Thyroid gland (tissue), 4 donors: ENCODE results near the gene TLE4. TPM values are rescaled to one million over a fixed set of nuclear protein-coding genes. Genes with fewer than 3 reads are reported as not detected.

Experiments
- DNase-seq, 2 donors: peaks; one replicate each; pipeline ENCODE4 v3.0.0-alpha.2; 2019
- H3K27ac ChIP-seq, 3 donors: fragments of 200-600 bp; sonication (generic); 1 replicate in 2 of 3; 2 replicates in 1 of 3; pipeline ENCODE4 v1.5.1; 2016 to 2019; ENCODE audit warnings: mild to moderate bottlenecking in 1 of 3, moderate library complexity in 1 of 3
- H3K27me3 ChIP-seq: fragments of 200-600 bp; sonication (generic); one replicate; pipeline ENCODE4 v1.5.1; 2019
- H3K36me3 ChIP-seq, 2 donors: fragments of 200-600 bp; sonication (generic); one replicate each; pipeline ENCODE4 v1.5.1; 2016 to 2019
- H3K4me1 ChIP-seq, 2 donors: fragments of 200-600 bp; sonication (generic); one replicate each; pipeline ENCODE4 v1.5.1; 2017 to 2019
- H3K4me3 ChIP-seq, 3 donors: fragments of 200-600 bp; sonication (generic); replicated peaks in 1 of 3; 1 replicate in 2 of 3; 2 replicates in 1 of 3; pipeline ENCODE4 v1.5.1; 2016; ENCODE audit warnings: mild to moderate bottlenecking in 1 of 3
- H3K9me3 ChIP-seq: fragments of 200-600 bp; sonication (generic); one replicate; pipeline ENCODE4 v1.5.1; 2017
- CTCF ChIP-seq, 6 experiments: fragments of 200-600 bp in 3 of 6; fragments of 450-650 bp in 3 of 6; sonication (generic) in 3 of 6; IDR thresholded peaks; one replicate each; pipeline ENCODE4 v1.5.1; 2016 to 2019; ENCODE audit warnings: antibody characterized with exemption in 6 of 6, mild to moderate bottlenecking in 2 of 6, inconsistent platforms in 1 of 6, moderate library complexity in 1 of 6
- POLR2A ChIP-seq, 2 donors: fragments of 450-650 bp; IDR thresholded peaks; one replicate each; pipeline ENCODE4 v1.6.1; 2017; ENCODE audit warnings: antibody characterized with exemption in 2 of 2, mild to moderate bottlenecking in 2 of 2, moderate library complexity in 1 of 2
- WGBS, 2 donors: methylation state at CpG; one replicate each; pipeline ENCODE4 v1.1.5; 2017; 5-methylcytosine and 5-hydroxymethylcytosine counted together
- intact Hi-C: fragments of 100-400 bp; cut with DNase I; formaldehyde crosslinking; loops from one replicate; pipeline ENCODE4 v1.15.1; 2023
- total RNA-seq, 4 donors: library from RNA; depleted of rRNA; stranded (reverse); fragments of >200 nt; gene quantifications; one replicate each; pipeline ENCODE4 v1.2.3, GENCODE V29; 2016

Gene TLE4
- total RNA-seq, 4 donors from 2014 or later: 40.3 to 64.2 (median 52.8) TPM

GRCh38 chr9:79567671-79568098 lies 4.1 kb upstream of the TLE4 start:
- no peaks in the 10 kb centered on the region for H3K9me3 ChIP-seq
- peaks cover 10% of the 10 kb centered on the region in 2 donors for H3K4me1 ChIP-seq
- intact Hi-C loops: no loop called here
- no peak overlapping the region for H3K4me3 ChIP-seq
- DNase-seq: peak; percentile 30 to 36
- no peak overlapping the region for H3K27ac ChIP-seq
- no peak for TF ChIP-seq POLR2A (IDR thresholded peaks at IDR 0.05)
- no peak for TF ChIP-seq CTCF (IDR thresholded peaks at IDR 0.05)
- 50 to 56% methylated on average over 2 of the region's 2 CpGs for WGBS, 2 donors
- H3K27me3 ChIP-seq: no peaks in the 10 kb centered on the region
- no peaks in the 10 kb centered on the region for H3K36me3 ChIP-seq

- intact Hi-C loops: no loop called here
- Histone ChIP-seq H3K27ac (no peak overlapping the region), H3K27me3 (no peaks in the 10 kb centered on the region), H3K4me1 (peaks cover 10% of the 10 kb centered on the region in 2 donors), H3K4me3 (no peak overlapping the region), H3K36me3 (no peaks in the 10 kb centered on the region), H3K9me3 (no peaks in the 10 kb centered on the region)
- DNase-seq: no peak
- 79 to 85% methylated on average over 7 of the region's 7 CpGs for WGBS, 2 donors
- no peak for TF ChIP-seq CTCF (IDR thresholded peaks at IDR 0.05)
- no peak for TF ChIP-seq POLR2A (IDR thresholded peaks at IDR 0.05)
Observed at GRCh38 chr9:79568337-79569101, 3.2 kb upstream of the TLE4 start.

GRCh38 chr9:79569814-79570447 lies 1.8 kb upstream of the TLE4 start:
- Histone ChIP-seq H3K9me3 (no peaks in the 10 kb centered on the region), H3K36me3 (no peaks in the 10 kb centered on the region), H3K27ac (no peak overlapping the region), H3K4me1 (peaks cover 10 to 16% of the 10 kb centered on the region in 2 donors), H3K27me3 (no peaks in the 10 kb centered on the region), H3K4me3 (peak overlapping the region in 1 of 3 donors; percentile 59)
- no peak for DNase-seq
- 30 to 34% methylated on average over 18 of the region's 18 CpGs for WGBS, 2 donors
- TF ChIP-seq CTCF (IDR thresholded peaks at IDR 0.05): no peak
- TF ChIP-seq POLR2A (IDR thresholded peaks at IDR 0.05): no peak
- intact Hi-C loops: no loop called here

GRCh38 chr9:79570448-79571308 lies 1.1 kb upstream of the TLE4 start:
- WGBS, 2 donors: 1 to 3% methylated on average over 26 to 58 of the region's 69 CpGs
- peak; percentile 22 to 40 for DNase-seq
- peak overlapping the region in 2 of 3 donors; percentile 13 to 56 for H3K27ac ChIP-seq

More at GRCh38 chr9:79570448-79571308, 1.1 kb upstream of the TLE4 start:
- Histone ChIP-seq H3K4me1 (peaks cover 10 to 18% of the 10 kb centered on the region in 2 donors), H3K27me3 (no peaks in the 10 kb centered on the region), H3K4me3 (peak overlapping the region; percentile 1 to 59 (median 38)), H3K36me3 (no peaks in the 10 kb centered on the region), H3K9me3 (no peaks in the 10 kb centered on the region)
- intact Hi-C loops: no loop called here
- no peak for TF ChIP-seq POLR2A (IDR thresholded peaks at IDR 0.05)
- no peak for TF ChIP-seq CTCF (IDR thresholded peaks at IDR 0.05)
